Astrocyte (in vitro differentiated cells and primary cell): Measurements from ENCODE around the gene FGD4.

ENCODE experiments used
- EZH2 ChIP-seq: IDR thresholded peaks from 2 replicates; pipeline ENCODE4 v1.6.1; 2012; ENCODE audit warnings: mild to moderate bottlenecking, low read length, inconsistent platforms; ENCODE audit not compliant: insufficient read depth
- TF ChIP-seq, protein P1 (sequence below): IDR thresholded peaks from 2 replicates; pipeline ENCODE4 v1.5.1; 2011; ENCODE audit warnings: low read depth, mild to moderate bottlenecking, inconsistent platforms, low read length, moderate library complexity; ENCODE audit not compliant: insufficient read depth

DNA sequence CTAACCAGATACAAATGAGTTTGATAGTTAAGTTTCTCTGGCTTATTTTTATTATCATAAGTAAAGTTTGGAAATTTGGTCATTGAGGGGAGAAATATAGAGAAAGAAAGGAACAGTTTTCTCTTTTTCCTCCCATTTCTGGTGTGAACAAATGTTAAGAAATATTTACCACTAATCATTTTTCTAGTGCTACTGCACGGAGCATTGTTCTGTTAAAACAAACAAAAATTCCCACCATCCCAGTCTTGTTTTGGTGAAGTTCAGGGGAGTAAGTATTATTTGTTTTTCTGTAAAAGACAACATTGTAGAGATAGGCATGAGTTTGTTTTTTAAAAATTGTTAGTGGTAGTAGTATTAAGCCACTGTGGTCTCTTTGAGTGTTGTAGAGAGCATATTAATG lies 135.3 kb downstream of the FGD4 start:
- TF ChIP-seq, protein P1, sequence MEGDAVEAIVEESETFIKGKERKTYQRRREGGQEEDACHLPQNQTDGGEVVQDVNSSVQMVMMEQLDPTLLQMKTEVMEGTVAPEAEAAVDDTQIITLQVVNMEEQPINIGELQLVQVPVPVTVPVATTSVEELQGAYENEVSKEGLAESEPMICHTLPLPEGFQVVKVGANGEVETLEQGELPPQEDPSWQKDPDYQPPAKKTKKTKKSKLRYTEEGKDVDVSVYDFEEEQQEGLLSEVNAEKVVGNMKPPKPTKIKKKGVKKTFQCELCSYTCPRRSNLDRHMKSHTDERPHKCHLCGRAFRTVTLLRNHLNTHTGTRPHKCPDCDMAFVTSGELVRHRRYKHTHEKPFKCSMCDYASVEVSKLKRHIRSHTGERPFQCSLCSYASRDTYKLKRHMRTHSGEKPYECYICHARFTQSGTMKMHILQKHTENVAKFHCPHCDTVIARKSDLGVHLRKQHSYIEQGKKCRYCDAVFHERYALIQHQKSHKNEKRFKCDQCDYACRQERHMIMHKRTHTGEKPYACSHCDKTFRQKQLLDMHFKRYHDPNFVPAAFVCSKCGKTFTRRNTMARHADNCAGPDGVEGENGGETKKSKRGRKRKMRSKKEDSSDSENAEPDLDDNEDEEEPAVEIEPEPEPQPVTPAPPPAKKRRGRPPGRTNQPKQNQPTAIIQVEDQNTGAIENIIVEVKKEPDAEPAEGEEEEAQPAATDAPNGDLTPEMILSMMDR = no peak
- no peak for TF ChIP-seq EZH2
